ENCODE results near the gene TSSK2.

The TSSK2 gene

DNA sequence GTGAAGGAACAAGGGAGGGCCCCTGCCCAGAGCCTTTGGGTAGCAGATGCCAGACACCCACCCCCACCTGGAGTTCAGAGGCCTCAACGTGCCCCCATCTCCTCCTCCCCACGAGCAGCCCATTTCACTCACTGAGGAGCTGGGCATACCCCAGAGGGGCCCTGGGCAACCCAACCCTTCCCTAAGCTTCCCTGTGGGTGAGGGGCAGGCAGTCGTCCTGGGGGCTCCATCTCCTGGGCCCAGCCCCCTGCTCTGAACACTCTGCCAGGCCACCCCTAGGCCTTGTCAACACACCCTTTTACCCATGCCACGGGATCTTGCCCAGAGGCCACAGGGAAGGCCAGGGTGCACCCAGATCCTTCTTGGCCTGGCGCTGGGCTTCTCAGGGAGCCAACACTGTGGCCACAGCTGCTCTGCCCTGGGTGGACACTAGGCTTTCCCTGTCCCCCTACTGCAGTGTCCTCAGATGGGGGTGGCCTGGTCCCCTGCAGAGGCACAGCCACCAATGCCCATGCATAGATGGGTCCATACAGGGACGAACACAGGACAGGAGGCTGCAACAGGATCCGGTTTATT is 44.0 kb downstream of the TSSK2 start:
- no peak for TF ChIP-seq CTCF (IDR thresholded peaks at IDR 0.05; ENCODE audit: control insufficient read depth, extremely low read depth, insufficient read depth)
- DNase-seq (ENCODE audit: low read depth) = no peak
- no peak overlapping the region for H3K4me3 ChIP-seq (ENCODE audit: low read depth, low read length)

DNA sequence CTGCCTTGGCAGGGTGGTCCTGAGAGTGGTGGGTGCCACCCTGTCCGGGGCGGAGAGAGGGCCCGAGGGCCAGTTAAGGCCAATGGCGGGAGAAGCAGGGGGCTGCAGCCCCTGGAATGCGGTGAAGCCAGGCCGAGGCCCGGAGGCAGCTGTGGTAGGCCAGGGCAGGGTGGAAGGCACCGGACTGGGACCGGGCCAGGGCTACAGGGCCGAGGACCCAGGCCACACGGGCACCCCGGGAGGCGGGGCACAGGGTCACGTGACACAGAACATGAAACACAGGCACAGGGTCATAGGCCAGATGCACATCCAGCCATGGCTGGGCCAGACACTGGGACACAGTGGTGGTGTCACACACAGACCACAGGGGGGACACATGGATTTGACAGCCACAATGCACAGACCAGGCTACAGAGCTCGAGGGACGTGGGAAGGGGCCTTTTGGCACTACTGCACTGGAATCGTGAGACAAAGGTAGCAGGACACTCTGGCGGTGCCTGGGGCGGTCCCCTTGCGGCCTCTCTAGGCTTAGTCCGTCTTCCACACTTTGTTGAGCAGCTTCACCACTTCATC is 44.6 kb downstream of the TSSK2 start:
- no peak overlapping the region for H3K4me3 ChIP-seq (ENCODE audit: low read depth, low read length)
- TF ChIP-seq CTCF (IDR thresholded peaks at IDR 0.05; ENCODE audit: control insufficient read depth, extremely low read depth, insufficient read depth) = no peak
- DNase-seq (ENCODE audit: low read depth) = no peak

DNA sequence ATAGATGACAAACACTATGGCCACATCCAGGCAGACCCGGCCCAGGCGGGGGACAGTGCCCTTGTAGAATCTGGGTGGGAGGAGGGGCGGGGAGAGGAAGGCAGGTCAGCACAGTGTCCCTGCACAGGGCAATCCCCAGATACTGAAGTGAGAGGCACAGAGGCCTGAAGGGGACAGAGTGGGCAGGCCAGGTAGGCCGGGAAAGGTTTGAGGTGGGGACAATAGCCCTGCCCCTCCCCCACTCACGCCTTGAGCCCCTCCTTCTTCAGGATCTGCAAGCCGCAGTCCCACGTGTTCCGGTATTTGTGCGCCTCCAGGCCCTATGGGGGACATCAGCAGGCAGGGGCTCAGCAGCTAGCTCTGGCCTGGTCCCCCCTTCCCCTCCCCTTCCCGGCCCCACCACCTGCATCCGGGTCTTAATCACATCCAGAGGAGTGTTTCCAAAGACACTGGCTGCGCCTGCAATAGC is 45.1 kb downstream of the TSSK2 start:
- no peak overlapping the region for H3K4me3 ChIP-seq (ENCODE audit: low read depth, low read length)
- DNase-seq (ENCODE audit: low read depth) = no peak
- no peak for TF ChIP-seq CTCF (IDR thresholded peaks at IDR 0.05; ENCODE audit: control insufficient read depth, extremely low read depth, insufficient read depth)

DNA sequence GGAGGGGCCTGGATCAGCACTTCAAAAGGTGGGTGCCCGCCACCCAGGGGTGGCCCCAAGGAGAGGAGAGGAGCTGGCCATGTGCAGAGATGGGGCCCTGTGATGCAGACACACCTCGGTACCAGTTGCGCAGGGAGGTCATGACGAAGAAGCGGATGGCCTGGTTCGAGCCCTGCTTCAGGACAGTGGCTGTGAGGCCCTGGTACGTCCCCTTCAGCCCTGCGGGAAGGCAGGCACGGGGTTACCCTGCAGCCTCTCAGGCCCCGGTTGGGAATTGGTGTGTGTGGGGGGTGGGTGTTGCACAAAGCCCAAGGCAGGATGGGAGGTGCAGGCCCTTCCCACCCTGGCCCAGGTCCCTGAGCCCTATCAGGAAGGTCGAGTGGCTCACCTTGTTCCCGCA is 45.6 kb downstream of the TSSK2 start:
- TF ChIP-seq CTCF (IDR thresholded peaks at IDR 0.05; ENCODE audit: control insufficient read depth, extremely low read depth, insufficient read depth) = no peak
- peak overlapping the region; percentile 70 for H3K4me3 ChIP-seq (ENCODE audit: low read depth, low read length)
- no peak for DNase-seq (ENCODE audit: low read depth)

- no peak for TF ChIP-seq CTCF (IDR thresholded peaks at IDR 0.05; ENCODE audit: control insufficient read depth, extremely low read depth, insufficient read depth)
- no peak for DNase-seq (ENCODE audit: low read depth)
- peak overlapping the region; percentile 70 for H3K4me3 ChIP-seq (ENCODE audit: low read depth, low read length)
Measured at GRCh38 chr22:19177164-19178064, 46.3 kb downstream of the TSSK2 start.

- DNase-seq (ENCODE audit: low read depth) = no peak
- peak overlapping the region; percentile 70 for H3K4me3 ChIP-seq (ENCODE audit: low read depth, low read length)
- no peak for TF ChIP-seq CTCF (IDR thresholded peaks at IDR 0.05; ENCODE audit: control insufficient read depth, extremely low read depth, insufficient read depth)
Measured at GRCh38 chr22:19178065-19178656, 47.1 kb downstream of the TSSK2 start.
